GM19463 (cell line): ENCODE data around the gene TNFRSF18.
A peak's percentile ranks its signal among the peaks of the same experiment; 100 is the strongest.

ENCODE experiments used
- ATAC-seq: cut with Tn5 transposase; IDR thresholded peaks from one replicate; pipeline ENCODE4 v1.9.1; 2021; ENCODE audit warnings: mild to moderate bottlenecking, moderate library complexity; ENCODE audit not compliant: unreplicated experiment

The TNFRSF18 gene

DNA sequence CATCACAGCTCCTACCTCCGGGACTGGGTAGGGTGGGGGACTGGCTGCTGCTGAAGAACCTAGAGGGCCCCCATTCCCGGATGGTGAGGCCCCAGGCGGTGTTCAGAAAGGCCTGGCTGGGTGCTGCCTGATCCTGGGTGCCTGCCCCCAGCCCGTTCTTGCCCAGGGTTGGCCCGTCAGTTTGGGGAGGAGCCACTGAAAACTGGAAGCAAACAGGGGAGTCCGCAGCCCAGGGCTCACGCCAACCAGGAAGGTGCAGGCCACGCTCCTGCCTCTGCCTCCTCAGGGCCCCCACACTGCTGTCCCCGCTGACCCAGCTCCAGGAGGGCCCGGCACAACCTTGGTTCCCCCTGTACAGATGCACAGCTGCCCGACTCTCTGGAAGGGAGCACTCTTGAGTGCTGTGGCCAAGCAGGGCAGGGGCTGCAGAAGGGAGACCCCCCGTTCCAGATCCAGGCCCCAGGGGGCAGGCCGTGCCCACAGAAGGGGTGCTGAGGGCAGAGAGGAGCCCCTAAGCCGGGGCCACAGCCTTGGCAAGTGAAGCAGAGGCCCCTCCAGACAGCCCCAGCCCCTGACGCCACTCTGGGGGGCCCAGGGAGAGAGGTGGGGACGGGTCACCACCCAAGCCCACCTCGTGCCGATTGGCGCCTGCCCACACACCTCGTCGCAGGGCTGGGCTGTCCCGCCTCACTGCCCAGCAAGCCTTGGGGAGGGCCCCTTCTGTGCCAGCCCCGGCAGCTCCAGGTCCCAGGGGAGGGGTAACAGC lies 34.6 kb upstream of the TNFRSF18 start:
- no peak for ATAC-seq

DNA sequence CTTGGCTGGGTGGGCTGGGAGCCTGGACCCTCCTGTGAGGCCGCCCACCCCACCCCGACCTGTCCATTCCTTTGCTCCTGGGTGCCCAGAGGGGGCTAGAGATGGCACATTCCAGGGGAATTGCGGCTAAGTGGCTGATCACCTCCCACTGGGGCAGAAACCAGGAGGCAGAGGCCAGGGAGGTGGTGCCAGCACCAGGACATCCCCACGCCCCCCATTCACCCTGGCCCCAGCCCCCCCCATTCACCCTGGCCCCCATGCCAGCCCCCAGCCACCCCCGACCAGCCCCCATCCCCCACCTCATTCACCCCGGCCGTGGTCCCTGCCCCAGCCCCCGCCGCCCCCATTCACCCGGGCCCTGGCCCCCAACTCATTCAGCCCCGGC lies 33.9 kb upstream of the TNFRSF18 start:
- no peak for ATAC-seq

DNA sequence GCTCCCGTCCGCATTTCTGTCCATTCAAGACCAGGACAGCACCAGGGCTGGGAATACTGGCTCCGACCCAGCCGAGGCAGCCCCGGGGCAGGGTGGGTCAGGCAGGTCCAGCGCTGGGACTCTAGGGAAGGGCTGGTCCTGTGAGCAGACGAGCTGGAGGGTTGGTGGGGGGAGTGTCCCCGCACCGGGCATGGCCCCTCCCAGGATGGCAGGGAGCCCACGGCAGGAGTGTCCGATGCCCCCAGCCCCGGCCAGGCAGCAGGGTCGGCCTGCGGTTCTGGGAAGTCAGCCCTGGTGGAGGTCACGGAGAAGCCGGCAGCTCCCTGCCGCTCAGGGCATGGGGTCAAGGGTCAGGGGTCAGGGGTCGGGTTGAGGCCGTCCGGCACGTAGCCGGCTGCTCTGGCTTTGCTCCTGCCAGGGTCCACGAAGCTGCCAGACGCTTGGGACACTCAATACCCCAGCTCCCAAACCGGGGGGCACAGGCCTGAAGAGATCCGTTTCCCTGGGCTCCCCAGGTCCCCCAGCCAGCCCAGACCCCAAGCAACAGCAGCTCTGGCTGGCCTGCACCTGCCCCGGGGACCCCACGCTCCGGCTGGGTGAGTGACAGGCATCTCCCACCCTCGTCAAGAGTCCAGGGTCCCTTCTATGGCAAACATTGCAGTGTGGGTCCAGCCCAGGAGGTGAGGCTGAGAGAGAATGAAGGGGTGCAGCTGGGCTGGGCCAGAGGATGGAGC lies 33.4 kb upstream of the TNFRSF18 start:
- ATAC-seq = no peak

DNA sequence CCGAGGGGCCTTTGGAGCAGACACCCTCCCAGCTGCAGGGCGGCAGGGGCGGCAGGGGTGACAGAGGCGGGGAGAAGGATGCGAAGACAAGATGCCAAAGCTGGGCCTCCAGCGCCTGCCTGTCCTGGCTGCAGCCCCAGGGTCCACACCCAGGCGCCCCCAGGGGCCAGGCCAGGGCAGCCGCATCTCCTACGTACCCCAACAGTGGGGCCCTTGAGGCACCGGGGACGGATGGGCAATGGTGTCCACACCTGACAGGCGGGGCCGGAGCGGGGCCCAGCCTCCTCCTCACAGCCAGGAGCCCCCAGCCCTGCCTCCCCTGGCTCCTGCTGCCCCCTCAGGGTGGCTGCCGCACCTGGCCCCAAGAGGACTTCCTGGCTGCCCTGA lies 32.8 kb upstream of the TNFRSF18 start:
- no peak for ATAC-seq

DNA sequence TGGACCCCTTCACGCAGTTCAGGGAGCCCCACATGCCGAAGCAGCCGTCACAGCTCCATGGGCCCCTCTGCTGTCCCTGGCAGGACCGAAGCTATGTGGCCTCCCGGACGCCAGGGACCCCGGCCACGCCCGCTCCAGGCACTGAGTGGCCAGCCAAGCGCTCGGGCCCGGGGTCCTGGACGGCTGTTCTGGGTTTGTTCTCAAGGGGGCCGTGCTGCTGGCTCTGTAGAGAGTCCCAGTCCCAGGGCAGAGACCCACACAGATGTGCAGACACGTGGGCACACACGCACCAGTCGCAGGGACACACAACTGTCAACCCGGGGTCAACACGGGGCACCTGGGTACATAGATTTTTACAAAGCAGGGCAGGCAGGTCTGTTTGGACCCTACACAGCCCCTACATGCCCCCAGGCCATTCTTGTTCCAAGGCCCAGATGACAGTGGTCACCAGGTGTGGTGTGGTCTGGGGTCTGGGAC lies 32.3 kb upstream of the TNFRSF18 start:
- ATAC-seq = no peak

DNA sequence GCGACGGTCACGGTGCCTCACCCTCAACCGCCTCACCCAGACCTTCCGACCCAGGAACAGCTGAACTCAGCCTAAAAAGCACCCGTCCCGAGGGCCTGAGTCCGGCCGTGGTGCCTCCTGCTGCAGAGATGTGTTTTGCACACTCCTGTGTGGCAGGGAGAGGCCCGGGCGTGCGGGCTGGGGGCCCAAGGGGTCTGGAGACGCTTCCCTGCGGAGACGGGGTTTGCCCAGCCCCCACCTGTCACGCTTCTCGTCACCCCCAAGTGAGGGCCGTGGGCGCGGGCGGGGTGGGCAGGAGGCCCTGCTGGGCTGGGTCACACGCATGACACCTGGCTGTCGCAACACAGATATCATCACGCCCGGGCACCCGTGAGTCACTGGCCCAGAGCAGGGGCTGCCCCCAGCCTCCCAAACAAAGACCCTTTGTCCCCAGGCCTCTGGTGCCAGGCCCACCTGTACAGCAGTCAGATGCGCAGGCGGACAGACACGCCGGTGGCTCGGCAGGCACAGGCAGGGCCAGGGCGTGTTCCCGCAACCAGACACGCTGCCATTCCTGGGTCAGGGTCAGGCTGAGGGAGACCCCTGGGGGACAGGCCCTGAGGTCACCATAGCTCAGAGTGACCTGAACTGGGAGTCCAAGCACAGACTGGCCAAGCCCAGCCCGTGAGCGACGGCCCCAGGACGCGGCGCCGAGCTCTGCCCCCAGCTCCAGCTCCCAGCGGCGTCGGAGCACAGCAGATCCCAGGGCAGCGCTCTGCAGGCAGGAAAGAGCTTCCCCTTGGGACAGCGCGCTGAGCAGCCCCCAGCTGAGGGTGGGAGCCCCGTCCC lies 31.7 kb upstream of the TNFRSF18 start:
- no peak for ATAC-seq

DNA sequence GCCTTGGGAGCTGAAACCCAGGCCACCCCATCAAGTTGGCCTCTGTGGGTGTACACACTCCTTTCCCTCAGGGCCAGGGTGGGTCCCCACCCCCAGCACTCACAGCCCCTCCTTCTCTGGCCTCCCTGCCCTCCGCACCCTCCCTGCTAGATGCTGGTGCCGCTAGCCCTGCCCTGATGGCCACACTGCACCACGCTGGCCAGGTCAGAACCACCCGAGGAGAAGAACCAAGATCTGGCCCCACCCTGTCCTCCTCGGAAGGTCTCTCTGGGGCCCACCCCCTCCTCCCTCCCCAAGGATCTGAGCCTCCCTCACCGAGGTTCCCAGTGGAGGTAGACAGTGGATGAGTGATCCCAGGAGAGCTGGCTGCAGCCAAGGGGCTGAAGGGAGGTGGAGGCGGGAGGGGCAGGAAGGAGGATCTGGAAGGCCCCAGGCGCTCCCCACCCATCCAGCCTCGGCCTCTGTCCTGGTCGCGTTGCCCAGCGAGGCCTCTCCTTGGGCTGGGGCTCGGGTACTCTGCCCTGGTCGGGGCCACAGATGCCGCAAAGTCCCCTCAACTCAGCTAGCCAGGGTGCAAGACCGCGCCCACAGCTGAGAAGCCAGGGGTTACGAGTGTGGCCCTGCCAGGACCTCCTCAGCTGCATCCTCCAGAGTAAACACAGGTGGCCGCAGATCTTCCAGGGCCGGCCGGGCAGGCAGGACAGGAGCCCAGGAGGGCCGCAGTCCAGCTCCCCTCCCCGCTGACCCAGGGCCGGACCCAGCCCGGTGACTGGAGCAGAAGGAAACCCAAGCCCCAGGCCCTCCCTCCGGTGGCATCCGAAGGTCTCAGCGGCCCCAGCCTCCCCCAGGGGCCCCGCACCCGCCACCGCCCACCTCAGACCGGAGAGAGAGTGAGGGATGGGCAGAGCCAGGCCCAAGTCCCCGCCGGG lies 30.8 kb upstream of the TNFRSF18 start:
- no peak for ATAC-seq

DNA sequence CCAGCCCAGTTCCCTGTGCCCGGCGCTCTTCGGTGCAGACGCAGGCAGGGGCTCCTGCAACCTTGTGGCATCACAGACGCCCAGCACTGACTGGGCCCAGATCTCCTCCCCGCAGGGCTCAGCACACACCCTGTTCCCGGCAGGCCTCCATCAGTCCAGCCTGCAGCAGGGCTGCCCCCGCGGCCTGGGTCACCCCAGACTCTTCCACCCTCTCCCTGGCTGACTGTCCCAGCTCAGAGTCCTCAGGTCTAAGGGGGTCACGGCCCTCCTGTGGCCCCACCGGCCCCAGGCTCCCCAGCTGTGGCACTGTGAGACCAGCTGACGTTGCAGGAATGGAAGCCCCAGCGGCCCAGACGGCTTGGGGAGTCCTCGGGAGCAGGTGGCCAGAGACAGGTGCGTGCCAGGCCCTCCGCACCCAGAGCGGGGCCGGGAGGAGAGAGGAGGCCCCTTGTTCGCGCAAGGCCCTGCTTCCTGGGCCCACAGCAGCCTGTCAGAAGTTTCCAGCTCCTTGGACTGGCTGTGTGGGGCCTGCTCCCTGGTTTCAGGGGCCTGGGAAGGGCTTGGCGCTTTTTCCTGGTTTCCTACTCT lies 29.9 kb upstream of the TNFRSF18 start:
- ATAC-seq = no peak

DNA sequence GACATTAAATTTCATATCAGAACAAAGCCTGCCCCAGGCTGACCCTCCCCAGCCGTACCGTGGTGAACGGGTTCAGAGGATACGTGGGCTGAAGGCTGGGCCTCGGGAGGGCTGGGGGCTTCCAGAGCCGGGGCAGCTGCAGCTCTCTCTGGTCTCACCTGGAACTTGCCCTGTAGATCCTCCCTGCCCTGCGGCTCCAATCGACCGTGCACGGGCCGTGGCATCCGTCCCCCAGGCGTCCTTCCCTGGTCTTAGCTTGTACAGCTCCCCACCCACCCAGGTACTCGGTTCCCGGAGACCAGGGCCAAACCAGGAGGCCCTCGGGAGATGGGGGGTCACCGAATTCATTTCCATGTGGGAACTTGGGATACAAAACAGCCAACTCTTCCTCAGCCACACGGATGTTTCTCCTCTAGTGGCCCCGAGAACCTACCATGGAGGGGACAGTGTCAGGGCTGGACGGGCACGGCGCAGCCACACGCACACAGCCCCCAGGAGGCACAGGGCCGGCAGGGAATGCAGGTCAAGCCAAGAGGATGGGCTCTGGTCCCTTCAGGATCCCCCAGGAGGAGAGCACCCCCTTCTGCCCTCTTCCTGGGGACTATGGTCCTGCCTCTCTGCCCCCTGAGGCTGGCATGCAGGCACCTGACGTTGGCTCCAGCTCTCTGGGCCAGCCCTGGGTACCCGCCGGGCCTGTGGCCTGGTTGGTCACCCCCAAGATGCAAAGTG lies 28.8 kb upstream of the TNFRSF18 start:
- no peak for ATAC-seq

DNA sequence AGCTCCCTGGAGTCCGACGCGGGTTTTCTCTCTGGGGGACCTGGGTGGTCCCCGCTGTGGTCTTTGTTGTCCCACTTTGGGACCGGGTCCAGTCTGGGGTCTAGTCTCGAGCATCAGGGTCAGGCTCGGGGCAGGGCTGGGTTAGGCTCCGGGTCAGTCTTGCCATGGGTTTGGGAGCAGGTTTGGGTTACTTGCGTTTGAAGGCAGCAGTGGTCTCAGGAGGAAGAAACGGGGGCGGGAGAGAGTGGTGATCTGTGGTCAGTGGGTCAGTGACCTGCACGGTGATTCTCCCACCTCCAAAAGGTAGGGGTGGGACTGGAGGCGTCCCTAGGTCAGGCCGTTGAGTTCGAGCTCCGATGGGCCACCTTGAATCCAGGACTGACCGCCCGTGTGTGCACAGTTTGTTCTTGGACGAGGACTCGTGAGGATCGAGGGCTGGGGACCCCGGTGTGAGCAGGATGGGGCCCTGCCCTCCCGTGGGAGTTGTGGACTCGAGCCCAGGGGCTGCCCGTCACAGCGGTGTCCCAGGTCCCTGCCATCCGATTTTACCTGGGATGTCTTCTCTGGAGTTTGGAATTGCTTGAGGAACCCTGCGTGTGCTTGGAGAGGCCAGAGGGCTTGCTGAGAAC lies 27.9 kb upstream of the TNFRSF18 start:
- ATAC-seq = no peak

DNA sequence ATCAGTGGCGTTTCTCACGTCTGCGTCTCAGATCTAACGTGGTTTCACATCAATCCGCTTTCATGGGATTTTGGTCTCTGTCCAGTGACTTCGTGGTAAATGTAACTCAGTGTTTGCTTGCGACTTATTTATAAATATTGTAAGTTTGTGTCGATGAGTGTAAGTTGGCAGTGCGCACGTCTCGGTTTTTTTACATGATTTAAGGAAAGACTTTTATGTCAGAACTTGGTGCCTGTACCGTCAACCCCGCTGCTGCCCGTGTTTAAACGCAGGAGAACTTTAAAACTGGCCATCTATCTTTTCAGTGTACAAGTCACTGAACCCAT lies 27.1 kb upstream of the TNFRSF18 start:
- ATAC-seq = no peak

DNA sequence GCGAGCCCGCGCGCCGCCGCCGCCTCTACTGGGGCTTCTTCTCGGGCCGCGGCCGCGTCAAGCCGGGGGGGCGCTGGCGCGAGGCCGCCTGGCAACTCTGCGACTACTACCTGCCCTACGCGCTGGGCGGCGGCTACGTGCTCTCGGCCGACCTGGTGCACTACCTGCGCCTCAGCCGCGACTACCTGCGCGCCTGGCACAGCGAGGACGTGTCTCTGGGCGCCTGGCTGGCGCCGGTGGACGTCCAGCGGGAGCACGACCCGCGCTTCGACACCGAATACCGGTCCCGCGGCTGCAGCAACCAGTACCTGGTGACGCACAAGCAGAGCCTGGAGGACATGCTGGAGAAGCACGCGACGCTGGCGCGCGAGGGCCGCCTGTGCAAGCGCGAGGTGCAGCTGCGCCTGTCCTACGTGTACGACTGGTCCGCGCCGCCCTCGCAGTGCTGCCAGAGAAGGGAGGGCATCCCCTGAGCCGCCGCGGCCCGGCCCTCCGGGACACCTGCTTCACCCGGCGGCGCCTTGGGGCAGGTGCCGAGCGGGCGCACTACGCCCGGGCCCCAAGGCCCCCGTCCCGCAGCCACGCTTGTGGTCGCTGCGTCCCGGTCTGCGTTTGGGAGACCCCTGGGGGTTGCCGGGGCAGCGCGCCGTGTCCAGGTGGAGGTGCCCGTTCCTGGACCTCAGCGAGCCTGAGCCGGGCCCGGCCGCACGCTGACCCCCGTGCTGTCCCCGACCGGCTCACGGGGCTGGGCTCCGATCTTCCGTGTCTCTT lies 26.6 kb upstream of the TNFRSF18 start:
- ATAC-seq = no peak

DNA sequence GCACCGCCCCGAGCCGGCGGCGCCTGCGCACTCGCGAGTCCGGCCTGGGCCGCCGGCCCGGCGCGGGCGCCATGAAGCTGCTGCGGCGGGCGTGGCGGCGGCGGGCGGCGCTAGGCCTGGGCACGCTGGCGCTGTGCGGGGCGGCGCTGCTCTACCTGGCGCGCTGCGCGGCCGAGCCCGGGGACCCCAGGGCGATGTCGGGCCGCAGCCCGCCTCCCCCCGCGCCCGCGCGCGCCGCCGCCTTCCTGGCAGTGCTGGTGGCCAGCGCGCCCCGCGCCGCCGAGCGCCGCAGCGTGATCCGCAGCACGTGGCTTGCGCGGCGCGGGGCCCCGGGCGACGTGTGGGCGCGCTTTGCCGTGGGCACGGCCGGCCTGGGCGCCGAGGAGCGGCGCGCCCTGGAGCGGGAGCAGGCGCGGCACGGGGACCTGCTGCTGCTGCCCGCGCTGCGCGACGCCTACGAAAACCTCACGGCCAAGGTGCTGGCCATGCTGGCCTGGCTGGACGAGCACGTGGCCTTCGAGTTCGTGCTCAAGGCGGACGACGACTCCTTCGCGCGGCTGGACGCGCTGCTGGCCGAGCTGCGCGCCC lies 25.9 kb upstream of the TNFRSF18 start, which contains the start of gene B3GALT6:
Gene B3GALT6, plus strand, starts transcription at position 30 of the 588 bp plus-strand sequence. Its CDS starts 42 bp downstream, at position 72.
- peak; percentile 24 for ATAC-seq

DNA sequence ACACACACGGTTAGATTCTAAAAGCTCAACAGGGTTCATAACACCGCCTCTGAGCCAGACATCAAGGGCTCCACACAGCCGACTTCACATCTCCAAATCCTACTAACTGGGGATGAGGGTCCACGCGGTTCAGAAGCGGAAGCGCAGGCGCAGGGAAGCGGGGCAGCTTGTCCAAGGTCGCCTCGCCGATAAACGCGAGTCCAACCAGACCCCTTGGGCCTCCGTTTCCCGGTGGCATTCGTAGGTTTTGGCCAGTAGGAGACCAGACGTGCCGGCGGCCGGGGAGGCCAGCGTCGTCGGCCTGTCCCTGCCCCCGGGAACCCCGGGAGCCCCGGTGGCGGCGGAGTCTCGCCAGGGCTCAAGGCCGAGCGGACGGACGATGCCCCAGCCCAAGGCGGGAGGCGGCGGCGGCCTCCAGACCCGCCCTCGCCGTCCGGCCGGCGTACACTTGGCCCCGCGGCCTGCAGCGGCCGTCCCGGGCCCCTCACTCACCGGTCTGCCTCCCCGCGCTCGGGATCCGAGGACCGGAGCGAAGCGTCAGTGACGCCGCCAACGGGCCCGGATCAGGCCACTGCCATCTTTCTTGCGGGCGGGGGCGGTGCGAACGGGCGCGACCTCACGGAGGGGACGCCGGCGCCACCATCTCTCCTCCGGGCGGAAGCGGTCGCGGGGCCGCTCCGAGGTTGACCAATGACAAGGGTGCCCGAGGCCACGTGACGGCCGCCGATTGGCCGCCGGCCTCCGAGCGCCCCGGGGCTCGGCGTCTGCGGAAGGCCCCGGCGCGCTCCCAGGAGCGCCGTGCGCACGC lies 25.2 kb upstream of the TNFRSF18 start, which contains the start of gene SDF4:
Gene SDF4, minus strand, starts transcription at position 602 of the 808 bp plus-strand sequence. CDS start 3,229 bp downstream, outside the sequence.
- peak; percentile 89 for ATAC-seq

DNA sequence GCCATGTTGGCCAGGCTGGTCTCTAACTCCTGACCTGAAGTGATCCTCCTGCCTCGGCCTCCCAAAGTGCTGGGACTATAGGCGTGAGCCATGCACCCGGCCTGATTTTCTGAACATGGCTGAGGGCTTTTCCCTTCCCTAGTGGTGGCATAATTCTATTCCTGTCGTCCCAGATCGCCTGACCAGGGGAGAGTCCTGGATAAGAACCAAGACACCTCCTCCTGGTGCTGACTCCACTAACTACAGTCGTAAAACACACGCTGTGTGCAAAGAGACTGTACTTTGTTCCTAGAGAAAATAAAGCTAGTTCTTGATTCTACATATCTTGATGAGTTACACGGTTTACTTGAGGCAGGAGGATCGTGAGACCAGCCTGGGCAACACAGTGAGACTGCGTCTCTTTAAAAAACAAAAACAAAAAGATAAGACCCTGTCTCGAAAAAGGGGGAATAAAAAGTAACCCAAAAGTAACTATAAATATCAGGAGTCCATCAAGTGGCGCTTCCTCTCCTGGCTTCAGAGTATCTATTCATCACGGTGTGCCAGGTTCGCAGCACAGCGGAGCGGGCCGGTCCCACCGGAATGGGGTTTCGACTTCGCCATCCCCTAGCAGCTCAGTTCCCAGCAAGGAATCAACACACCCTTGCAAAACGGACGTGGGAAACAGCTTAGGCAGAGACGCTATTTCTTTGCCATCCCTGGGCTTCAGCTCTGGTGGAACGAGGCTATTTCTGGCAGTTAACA lies 24.4 kb upstream of the TNFRSF18 start:
- ATAC-seq = no peak

DNA sequence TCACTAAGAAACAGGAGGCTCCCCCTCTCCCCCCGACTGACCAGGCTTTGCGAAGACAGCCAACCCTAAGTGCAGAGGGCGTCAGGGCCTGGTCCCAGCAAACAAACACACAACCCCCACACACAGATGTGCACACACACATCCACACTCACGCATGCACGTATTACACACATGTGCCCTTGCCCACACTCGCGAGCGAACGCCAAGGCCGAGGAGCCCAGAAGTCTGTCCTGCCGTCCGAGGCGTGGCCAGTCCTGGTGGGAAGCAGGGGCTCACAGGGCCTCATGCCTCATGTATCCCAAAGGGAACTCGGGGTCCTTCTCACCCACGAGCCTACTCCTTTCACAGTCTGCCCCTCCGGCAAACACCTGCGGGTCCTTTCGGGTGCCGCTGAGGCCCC lies 23.4 kb upstream of the TNFRSF18 start:
- no peak for ATAC-seq
